Measurements from ENCODE around the gene IL31.

The IL31 gene

GRCh38 chr12:122150127-122150681 lies 23.8 kb downstream of the IL31 start:
- DNase-seq, result no peak

- DNase-seq, result no peak
These were observed 25.4 kb downstream of the IL31 start for GRCh38 chr12:122148657-122149056.

GRCh38 chr12:122147514-122148290 lies 26.3 kb downstream of the IL31 start:
- no peak for DNase-seq

- DNase-seq, result no peak
These were observed 28.3 kb downstream of the IL31 start for GRCh38 chr12:122145505-122146330.

GRCh38 chr12:122144885-122145284 lies 29.1 kb downstream of the IL31 start:
- no peak for DNase-seq

- DNase-seq, result no peak
These were observed 31.2 kb downstream of the IL31 start for GRCh38 chr12:122142857-122143256.

- DNase-seq, result no peak
These were observed 31.9 kb downstream of the IL31 start for GRCh38 chr12:122141911-122142725.

GRCh38 chr12:122140467-122141257 lies 33.4 kb downstream of the IL31 start:
- DNase-seq, result no peak

- DNase-seq, result no peak
These were observed 34.1 kb downstream of the IL31 start for GRCh38 chr12:122139941-122140340.

GRCh38 chr12:122139266-122139665 lies 34.8 kb downstream of the IL31 start:
- no peak for DNase-seq

GRCh38 chr12:122138616-122139015 lies 35.4 kb downstream of the IL31 start:
- DNase-seq, result no peak

GRCh38 chr12:122138181-122138580 lies 35.8 kb downstream of the IL31 start:
- DNase-seq, result no peak

GRCh38 chr12:122137681-122138080 lies 36.3 kb downstream of the IL31 start:
- no peak for DNase-seq

- DNase-seq, result no peak
These were observed 36.8 kb downstream of the IL31 start for GRCh38 chr12:122137229-122137628.

GRCh38 chr12:122135437-122136031 lies 38.5 kb downstream of the IL31 start:
- no peak for DNase-seq

GRCh38 chr12:122133192-122133950 lies 40.6 kb downstream of the IL31 start:
- DNase-seq, result no peak

GRCh38 chr12:122130150-122130549 lies 43.9 kb downstream of the IL31 start:
- DNase-seq, result no peak

GRCh38 chr12:122129131-122129530 lies 44.9 kb downstream of the IL31 start:
- DNase-seq, result no peak

GRCh38 chr12:122128481-122128880 lies 45.5 kb downstream of the IL31 start:
- no peak for DNase-seq

- no peak for DNase-seq
These were observed 46.2 kb downstream of the IL31 start for GRCh38 chr12:122127839-122128238.

Data from CD4-positive, alpha-beta T cell treated with Interleukin-12 subunit alpha and Interleukin-12 subunit beta, for 1 hour (primary cell).